HepG2 (cell line): ENCODE results near the gene C20orf141. TPM values are rescaled to one million over a fixed set of nuclear protein-coding genes. Genes with fewer than 3 reads are reported as not detected.

ENCODE experiments used
- ATAC-seq: fragments of 200-7000 bp; cut with Tn5 transposase; 3 replicates; pipeline ENCODE4 v1.9.1; 2020; ENCODE audit warnings: mild to moderate bottlenecking, moderate library complexity
- BruUV-seq: library from RNA; stranded (reverse); fragments of 400-500 nt; replicated peaks from 2 replicates; lab custom pipeline; 2021; lab: Mats Ljungman, UMichigan
- CTCF ChIA-PET: fragments of 300-600 bp; formaldehyde crosslinking; extraction: SDS; loops from one replicate; lab custom pipeline; 2021; ENCODE audit warnings: low total read pairs, inconsistent platforms, low intra/inter-chr PET ratio; lab: Yijun Ruan, JAX
- POLR2A ChIA-PET: fragments of 350-600 bp; sonication (Branson Sonifier 250); formaldehyde crosslinking; loops from one replicate; lab custom pipeline; 2020; ENCODE audit warnings: antibody characterized with exemption, inconsistent platforms; lab: Yijun Ruan, JAX
- DNase-seq: peaks from one replicate; pipeline ENCODE4 v3.0.0-alpha.2; 2015; ENCODE audit warnings: low spot score
- FAIRE-seq: peaks from 3 replicates; lab custom pipeline; 2011; peaks lifted over from hg19 to GRCh38; lab: Jason Lieb, UNC
- H2AFZ ChIP-seq: one replicate; pipeline ENCODE4 v1.6.1; 2011; ENCODE audit warnings: low read length, inconsistent platforms
- H3K27ac ChIP-seq: fragments of 300-600 bp; 3 replicates; pipeline ENCODE4 v1.8.0; 2011; ENCODE audit warnings: mixed run types, mild to moderate bottlenecking, mixed read lengths, low read length, inconsistent platforms; ENCODE audit not compliant: insufficient read depth; ENCODE audit errors: extremely low read length
- H3K27me3 ChIP-seq, 2 experiments: fragments of 200-600 bp in 1 of 2; 2 replicates in 1 of 2; 3 replicates in 1 of 2; pipeline versions ENCODE4 v1.6.0 to v1.8.0; 2011; ENCODE audit warnings: low read length in 2 of 2, mild to moderate bottlenecking in 2 of 2, moderate library complexity in 2 of 2, inconsistent platforms in 1 of 2; ENCODE audit not compliant: insufficient read depth in 2 of 2, control insufficient read depth in 1 of 2
- H3K36me3 ChIP-seq, 2 experiments: fragments of 200-600 bp in 1 of 2; replicated peaks in 1 of 2; 2 replicates in 1 of 2; 3 replicates in 1 of 2; pipeline versions ENCODE4 v1.5.1 to v1.8.0; 2011; ENCODE audit warnings: low read length in 2 of 2, inconsistent platforms in 1 of 2; ENCODE audit not compliant: insufficient read depth in 2 of 2, control insufficient read depth in 1 of 2
- H3K4me1 ChIP-seq: 2 replicates; pipeline ENCODE4 v1.5.1; 2012; ENCODE audit warnings: low read length, inconsistent platforms; ENCODE audit not compliant: insufficient read depth
- H3K4me2 ChIP-seq: 2 replicates; pipeline ENCODE4 v1.6.0; 2011; ENCODE audit warnings: low read depth, low read length, inconsistent platforms
- H3K4me3 ChIP-seq, 3 experiments: fragments of 200-600 bp in 1 of 3; sonication (generic), shearing (Covaris generic) in 1 of 3; replicated peaks in 1 of 3; 2 replicates each; pipeline ENCODE4 v1.5.1; 2011 to 2016; ENCODE audit warnings: low read length in 3 of 3, inconsistent platforms in 2 of 3, low read depth in 2 of 3, mild to moderate bottlenecking in 2 of 3, control low read depth in 1 of 3, mixed read lengths in 1 of 3; ENCODE audit not compliant: insufficient read depth in 1 of 3
- H3K79me2 ChIP-seq: one replicate; pipeline ENCODE4 v1.6.1; 2011; ENCODE audit warnings: low read length, inconsistent platforms; ENCODE audit not compliant: insufficient read depth
- H3K9ac ChIP-seq: 2 replicates; pipeline ENCODE4 v1.6.0; 2011; ENCODE audit warnings: mild to moderate bottlenecking, low read depth, low read length, inconsistent platforms; ENCODE audit not compliant: insufficient read depth
- H3K9me3 ChIP-seq: 2 replicates; pipeline ENCODE4 v1.5.1; 2012; ENCODE audit warnings: mild to moderate bottlenecking, low read length
- H4K20me1 ChIP-seq: 2 replicates; pipeline ENCODE4 v1.6.0; 2011; ENCODE audit warnings: inconsistent platforms, mild to moderate bottlenecking, low read length, moderate library complexity; ENCODE audit not compliant: insufficient read depth
- ASH2L ChIP-seq: fragments of 300-600, 200-600 bp; sonication (generic); IDR thresholded peaks from 2 replicates; pipeline ENCODE4 v1.7.0; 2017; ENCODE audit warnings: low read depth, mild to moderate bottlenecking, moderate library complexity, mixed read lengths, low read length; ENCODE audit not compliant: insufficient read length
- ATRX ChIP-seq: sonication (generic); formaldehyde crosslinking; IDR thresholded peaks from 2 replicates; pipeline ENCODE4 v1.4.0; 2020; ENCODE audit warnings: missing genetic modification reagents, borderline replicate concordance
- DNMT1 ChIP-seq: sonication (generic); formaldehyde crosslinking; IDR thresholded peaks from 2 replicates; pipeline ENCODE4 v1.5.1; 2020; ENCODE audit warnings: mild to moderate bottlenecking, missing genetic modification reagents
- DNMT3B ChIP-seq: conservative IDR thresholded peaks from 2 replicates; pipeline ENCODE4 v1.6.1; 2016; ENCODE audit warnings: missing biosample characterization, control low read depth
- NFATC3 ChIP-seq: sonication (generic); formaldehyde crosslinking; IDR thresholded peaks from 2 replicates; pipeline ENCODE4 v1.5.1; 2020; ENCODE audit warnings: mild to moderate bottlenecking, missing genetic modification reagents
- SNAI1 ChIP-seq: sonication (generic); formaldehyde crosslinking; IDR thresholded peaks from 2 replicates; pipeline ENCODE4 v1.5.0; 2020; ENCODE audit warnings: mild to moderate bottlenecking, missing genetic modification reagents, borderline replicate concordance
- TBP ChIP-seq: sonication (generic); formaldehyde crosslinking; IDR thresholded peaks from 2 replicates; pipeline ENCODE4 v1.5.0; 2020; ENCODE audit warnings: missing genetic modification reagents
- ZFAT ChIP-seq: sonication (generic); formaldehyde crosslinking; conservative IDR thresholded peaks from 2 replicates; pipeline ENCODE4 v1.8.1; 2023; ENCODE audit warnings: missing genetic modification reagents, inconsistent platforms
- ZNF557 ChIP-seq: sonication (generic); formaldehyde crosslinking; IDR thresholded peaks from 2 replicates; pipeline ENCODE4 v1.4.0; 2020; ENCODE audit warnings: missing genetic modification reagents
- ZNF839 ChIP-seq: sonication (generic); formaldehyde crosslinking; IDR thresholded peaks from 2 replicates; pipeline ENCODE4 v1.4.0; 2020; ENCODE audit warnings: missing genetic modification reagents, mild to moderate bottlenecking, borderline replicate concordance
- ZNF891 ChIP-seq: sonication (generic); formaldehyde crosslinking; IDR thresholded peaks from 2 replicates; pipeline ENCODE4 v1.5.0; 2020; ENCODE audit warnings: mild to moderate bottlenecking, missing genetic modification reagents
- WGBS: methylation state at CpG from one replicate; pipeline ENCODE4 v1.1.6; 2017; ENCODE audit warnings: low lambda C conversion rate; 5-methylcytosine and 5-hydroxymethylcytosine counted together
- in situ Hi-C: cut with HindIII; loops from 2 replicates; pipeline ENCODE4 v1.10.0; 2017; ENCODE audit warnings: low pct_unique_long_range_greater_than_20kb; ENCODE audit not compliant: extremely low pct_ligation_motif_present
- intact Hi-C: fragments of 100-400 bp; cut with micrococcal nuclease; formaldehyde crosslinking; loops from one replicate; pipeline ENCODE4 v1.10.0; 2022; ENCODE audit not compliant: unreplicated experiment
- polyA plus RNA-seq, 8 experiments: library from polyadenylated mRNA; depleted of rRNA in 3 of 8; stranded (reverse) in 7 of 8; unstranded in 1 of 8; fragments of >200 nt; fragmentation: Illumina TruSeq in 4 of 8; extraction: Trizol in 4 of 8; gene quantifications; 2 replicates each; pipeline versions ENCODE4 v1.2.1 to v1.2.3, GENCODE V29; 2011 to 2016; ENCODE audit warnings: low read depth in 4 of 8, missing spikeins in 1 of 8, mixed read lengths in 1 of 8; ENCODE audit not compliant: insufficient read depth in 1 of 8
- total RNA-seq, 5 experiments: library from RNA; depleted of rRNA; stranded (reverse); fragments of >200 nt; fragmentation: Illumina TruSeq; extraction: Trizol; gene quantifications; 2 replicates each; pipeline ENCODE4 v1.2.3, GENCODE V29; 2016; ENCODE audit warnings: low read depth in 1 of 5
- TF ChIP-seq, protein P1 (sequence below): sonication (generic); formaldehyde crosslinking; IDR thresholded peaks from 2 replicates; pipeline ENCODE4 v1.8.1; 2023; ENCODE audit warnings: mild to moderate bottlenecking, missing genetic modification reagents
- TF ChIP-seq, protein P2 (sequence below): sonication (generic); formaldehyde crosslinking; conservative IDR thresholded peaks from 2 replicates; pipeline ENCODE4 v1.8.0; 2022; ENCODE audit warnings: missing genetic modification reagents
- TF ChIP-seq, protein P3 (sequence below): sonication (generic); formaldehyde crosslinking; conservative IDR thresholded peaks from 2 replicates; pipeline ENCODE4 v1.4.0; 2020; ENCODE audit warnings: missing genetic modification reagents

C20orf141 gene
- total and polyA plus RNA-seq, 2 of the 13 experiments (the other 11 are each of a cell fraction or from before 2014, with no cell fraction given) = not detected

DNA sequence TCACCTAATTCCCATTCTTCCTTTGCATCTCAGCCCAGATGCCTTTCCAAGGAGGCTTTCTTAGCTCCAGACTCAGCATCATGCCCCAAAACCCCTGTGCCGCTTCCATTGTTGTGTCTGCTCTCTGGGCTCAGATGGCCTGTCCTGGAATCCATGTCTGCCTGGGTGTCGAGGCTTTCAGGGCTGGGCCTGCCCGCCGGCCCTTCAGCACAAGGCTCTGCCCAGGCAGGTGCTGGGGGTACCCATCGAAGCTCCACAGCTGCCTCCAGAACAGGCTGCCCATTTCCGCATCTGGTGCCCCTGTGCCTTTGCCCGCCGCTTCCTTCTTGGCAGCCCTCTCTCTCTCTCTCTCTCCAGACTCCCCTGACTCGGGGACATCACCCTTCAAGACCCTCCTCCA is 15.5 kb upstream of the C20orf141 start:
- FAIRE-seq (no peak), DNase-seq (no peak), ATAC-seq (no peak)
- BruUV-seq = no TSS peak
- intact Hi-C loops (no loop called here), in situ Hi-C loops (no loop called here)
- no peak overlapping the region for H2AFZ ChIP-seq
- no peaks in the 10 kb centered on the region for H4K20me1 ChIP-seq
- peaks cover 10% of the 10 kb centered on the region for H3K4me1 ChIP-seq
- ChIA-PET POLR2A (no interaction called here), CTCF (no interaction called here)
- H3K79me2 ChIP-seq = no peaks in the 10 kb centered on the region
- H3K9me3 ChIP-seq = no peaks in the 10 kb centered on the region
- no peak overlapping the region for H3K27ac ChIP-seq
- H3K36me3 ChIP-seq = no peaks in the 10 kb centered on the region
- no peak overlapping the region for H3K4me2 ChIP-seq
- 69% methylated on average over 9 of the region's 9 CpGs for WGBS
- peaks cover 16 to 83% of the 10 kb centered on the region in 2 experiments for H3K27me3 ChIP-seq
- H3K4me3 ChIP-seq = no peak overlapping the region
- no peak overlapping the region for H3K9ac ChIP-seq
- peak; percentile 8; the same call in 1 of the 2 replicates for TF ChIP-seq ZNF839 (CRISPR knock-in tag)
- TF ChIP-seq ASH2L = no peak
- TF ChIP-seq, protein P1, sequence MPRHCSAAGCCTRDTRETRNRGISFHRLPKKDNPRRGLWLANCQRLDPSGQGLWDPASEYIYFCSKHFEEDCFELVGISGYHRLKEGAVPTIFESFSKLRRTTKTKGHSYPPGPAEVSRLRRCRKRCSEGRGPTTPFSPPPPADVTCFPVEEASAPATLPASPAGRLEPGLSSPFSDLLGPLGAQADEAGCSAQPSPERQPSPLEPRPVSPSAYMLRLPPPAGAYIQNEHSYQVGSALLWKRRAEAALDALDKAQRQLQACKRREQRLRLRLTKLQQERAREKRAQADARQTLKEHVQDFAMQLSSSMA (CRISPR knock-in tag) = no peak

DNA sequence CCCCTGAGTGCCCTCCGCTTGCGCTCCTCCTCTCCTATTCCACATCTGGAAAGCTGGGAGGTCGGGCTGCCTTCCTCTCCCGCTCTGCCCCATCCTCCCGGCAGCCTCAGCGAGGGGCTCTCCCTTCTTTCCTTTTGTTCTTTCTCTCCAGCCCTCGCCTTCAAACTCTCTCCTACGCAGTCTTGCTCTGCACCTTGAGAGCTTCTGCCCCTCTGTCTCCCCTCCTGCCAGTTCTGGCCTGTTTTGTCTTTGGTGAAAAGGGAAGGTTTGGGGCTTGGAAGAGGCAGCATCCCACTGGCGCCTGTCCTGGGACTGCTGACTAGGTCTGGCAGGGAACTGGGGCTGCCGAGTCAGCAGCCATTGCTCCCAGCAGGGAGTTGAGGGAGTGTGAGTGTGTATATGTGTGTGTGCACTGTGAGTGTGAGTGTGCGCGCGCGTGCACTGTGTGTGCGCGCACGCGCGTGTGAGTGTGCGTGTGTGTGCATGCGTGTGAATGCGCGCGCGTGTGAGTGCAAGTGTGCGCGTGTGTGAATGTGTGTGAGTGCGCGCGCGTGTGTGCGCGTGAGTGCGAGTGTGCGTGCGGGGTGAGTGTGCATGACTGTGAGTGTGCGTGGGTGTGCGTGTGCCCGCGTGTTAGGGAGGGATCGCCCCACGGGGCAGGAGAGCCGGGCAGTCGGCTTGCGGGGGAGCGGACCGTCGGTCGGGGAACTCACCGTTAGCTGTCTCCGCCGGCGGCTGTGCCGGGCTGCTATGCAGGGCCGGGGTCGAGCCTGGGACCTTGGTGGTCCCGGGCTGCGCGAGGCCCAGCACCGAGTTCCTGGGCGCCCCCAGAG is 14.9 kb upstream of the C20orf141 start:
- ATAC-seq (peak; percentile 8; the same call in 2 of the 3 replicates), FAIRE-seq (no peak), DNase-seq (no peak)
- no peaks in the 10 kb centered on the region for H3K79me2 ChIP-seq
- peaks cover 15 to 81% of the 10 kb centered on the region in 2 experiments for H3K27me3 ChIP-seq
- intact Hi-C loops = no loop called here
- ChIA-PET POLR2A (no interaction called here), CTCF (no interaction called here)
- H2AFZ ChIP-seq = no peak overlapping the region
- no peaks in the 10 kb centered on the region for H3K9me3 ChIP-seq
- H3K9ac ChIP-seq = no peak overlapping the region
- in situ Hi-C loops = no loop called here
- H3K27ac ChIP-seq = no peak overlapping the region
- H3K4me3 ChIP-seq = no peak overlapping the region
- peaks cover 10% of the 10 kb centered on the region for H3K4me1 ChIP-seq
- H3K4me2 ChIP-seq = no peak overlapping the region
- no peaks in the 10 kb centered on the region for H3K36me3 ChIP-seq
- BruUV-seq = no TSS peak
- H4K20me1 ChIP-seq = no peaks in the 10 kb centered on the region
- 74% methylated on average over 44 of the region's 61 CpGs for WGBS
- TF ChIP-seq, protein P2, sequence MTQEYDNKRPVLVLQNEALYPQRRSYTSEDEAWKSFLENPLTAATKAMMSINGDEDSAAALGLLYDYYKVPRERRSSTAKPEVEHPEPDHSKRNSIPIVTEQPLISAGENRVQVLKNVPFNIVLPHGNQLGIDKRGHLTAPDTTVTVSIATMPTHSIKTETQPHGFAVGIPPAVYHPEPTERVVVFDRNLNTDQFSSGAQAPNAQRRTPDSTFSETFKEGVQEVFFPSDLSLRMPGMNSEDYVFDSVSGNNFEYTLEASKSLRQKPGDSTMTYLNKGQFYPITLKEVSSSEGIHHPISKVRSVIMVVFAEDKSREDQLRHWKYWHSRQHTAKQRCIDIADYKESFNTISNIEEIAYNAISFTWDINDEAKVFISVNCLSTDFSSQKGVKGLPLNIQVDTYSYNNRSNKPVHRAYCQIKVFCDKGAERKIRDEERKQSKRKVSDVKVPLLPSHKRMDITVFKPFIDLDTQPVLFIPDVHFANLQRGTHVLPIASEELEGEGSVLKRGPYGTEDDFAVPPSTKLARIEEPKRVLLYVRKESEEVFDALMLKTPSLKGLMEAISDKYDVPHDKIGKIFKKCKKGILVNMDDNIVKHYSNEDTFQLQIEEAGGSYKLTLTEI (CRISPR knock-in tag) = no peak
- TF ChIP-seq ZFAT (no peak), DNMT3B (CRISPR knock-in tag) (no peak), TBP (no peak), ZNF557 (CRISPR knock-in tag) (no peak), NFATC3 (CRISPR knock-in tag) (no peak), ZNF891 (CRISPR knock-in tag) (0 out of 2 replicates have a peak, but pooled peaks have one; percentile 22), SNAI1 (CRISPR knock-in tag) (no peak), ATRX (no peak), DNMT1 (CRISPR knock-in tag) (peak; percentile 75; the same call in 1 of the 2 replicates)
- TF ChIP-seq, protein P3, sequence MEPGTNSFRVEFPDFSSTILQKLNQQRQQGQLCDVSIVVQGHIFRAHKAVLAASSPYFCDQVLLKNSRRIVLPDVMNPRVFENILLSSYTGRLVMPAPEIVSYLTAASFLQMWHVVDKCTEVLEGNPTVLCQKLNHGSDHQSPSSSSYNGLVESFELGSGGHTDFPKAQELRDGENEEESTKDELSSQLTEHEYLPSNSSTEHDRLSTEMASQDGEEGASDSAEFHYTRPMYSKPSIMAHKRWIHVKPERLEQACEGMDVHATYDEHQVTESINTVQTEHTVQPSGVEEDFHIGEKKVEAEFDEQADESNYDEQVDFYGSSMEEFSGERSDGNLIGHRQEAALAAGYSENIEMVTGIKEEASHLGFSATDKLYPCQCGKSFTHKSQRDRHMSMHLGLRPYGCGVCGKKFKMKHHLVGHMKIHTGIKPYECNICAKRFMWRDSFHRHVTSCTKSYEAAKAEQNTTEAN (CRISPR knock-in tag) = no peak
